Measurements from ENCODE around the gene CBX7. TPM values are rescaled to one million over a fixed set of nuclear protein-coding genes. Genes with fewer than 3 reads are reported as not detected.

CBX7 gene
- total and polyA plus RNA-seq, 2 donors (not counting 3 experiments of a cell fraction or from before 2014, with no cell fraction given), result 3.4 to 7.1 TPM

DNA sequence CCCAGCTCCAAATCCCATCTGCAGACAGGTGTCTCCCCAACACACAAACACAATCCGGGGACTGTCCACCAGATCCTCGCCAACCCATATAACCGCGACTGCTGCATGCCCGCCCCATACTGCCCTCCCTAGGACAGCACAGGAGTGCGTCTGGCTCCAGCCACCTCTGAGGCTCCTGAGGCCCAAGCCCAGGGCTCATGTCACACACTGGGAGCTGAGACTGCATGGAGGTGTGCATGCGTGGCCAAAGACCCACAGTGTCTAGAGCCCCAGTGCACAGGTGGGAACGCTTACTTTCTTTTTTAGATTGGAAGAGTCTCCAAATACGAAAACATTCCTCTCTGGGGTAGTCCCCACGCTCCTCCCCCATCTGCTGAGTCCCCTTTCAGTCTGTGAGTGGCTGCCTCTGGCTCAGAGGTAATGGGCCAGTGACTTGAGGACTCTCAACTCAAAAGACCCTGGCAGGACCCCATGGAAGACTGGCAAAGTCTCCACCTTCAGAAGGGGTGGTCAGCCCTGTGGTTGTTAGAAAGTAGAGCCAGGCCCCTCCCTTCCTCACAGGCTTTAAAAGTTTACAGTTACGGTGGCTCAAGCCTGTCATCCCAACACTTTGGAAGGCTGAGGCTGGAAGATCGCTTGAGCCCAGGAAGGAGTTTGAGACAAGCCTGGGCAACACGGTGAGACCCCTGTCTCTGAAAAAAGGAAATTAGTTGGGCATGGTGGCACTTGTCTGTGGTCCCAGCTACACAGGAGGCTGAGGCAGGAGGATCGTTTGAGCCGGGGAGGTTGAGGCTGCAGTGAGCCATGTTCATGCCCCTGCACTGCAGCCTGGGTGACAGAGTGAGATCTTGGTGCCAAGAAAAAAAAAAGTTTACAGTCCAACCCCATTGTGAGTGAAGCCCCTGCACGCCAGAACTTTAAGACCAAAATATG is 2.3 kb downstream of the CBX7 start:
- Histone ChIP-seq H3K4me3 (replicated peaks in 1 of 3; ENCODE audit: insufficient read depth in 1 of 3, low read depth in 1 of 3, low read length in 3 of 3) (no peak overlapping the region), H3K9me3 (replicated peaks; ENCODE audit: control insufficient read depth, insufficient read depth, low read length) (no peaks in the 10 kb centered on the region), H3K4me1 (ENCODE audit: control insufficient read depth, extremely low read depth, insufficient read depth, low read length) (peaks cover 5% of the 10 kb centered on the region), H3K9me1 (replicated peaks; ENCODE audit: control insufficient read depth, extremely low read depth, insufficient read depth, low read length) (no peaks in the 10 kb centered on the region), H3K27ac (ENCODE audit: insufficient read depth, low read depth, low read length) (no peak overlapping the region), H3K36me3 (ENCODE audit: control insufficient read depth in 2 of 2, extremely low read depth in 1 of 2, insufficient read depth in 2 of 2, low read length in 2 of 2) (no peaks in the 10 kb centered on the region), H3K27me3 (ENCODE audit: control insufficient read depth in 2 of 2, insufficient read depth in 2 of 2, low read length in 2 of 2) (peaks cover 12 to 19% of the 10 kb centered on the region in 2 experiments), H4K20me1 (replicated peaks; ENCODE audit: control insufficient read depth, extremely low read depth, insufficient read depth, low read length) (no peaks in the 10 kb centered on the region), H3K9ac (replicated peaks; ENCODE audit: extremely low read depth, insufficient read depth, low read length) (no peak overlapping the region), H3K4me2 (ENCODE audit: insufficient read depth, low read length) (no peak overlapping the region), H3K79me2 (ENCODE audit: control insufficient read depth, insufficient read depth, low read length) (no peaks in the 10 kb centered on the region), H2AFZ (ENCODE audit: low read depth, low read length) (no peak overlapping the region)
- intact Hi-C loops (cut with micrococcal nuclease) (no loop called here), dilution Hi-C loops (cut with MboI; ENCODE audit: extremely low pct_ligation_motif_present, low sequenced_read_pairs) (no loop called here)
- FAIRE-seq, result no peak
- DNase-seq (ENCODE audit: low read depth, low spot score), result no peak
- POLR2A ChIA-PET, result interaction anchor here (2.8 kb wide), 1 partner anchor 169 kb away, joined by 14 read pairs; the partner anchor contains the start of gene RPL3
- TF ChIP-seq, protein P1, sequence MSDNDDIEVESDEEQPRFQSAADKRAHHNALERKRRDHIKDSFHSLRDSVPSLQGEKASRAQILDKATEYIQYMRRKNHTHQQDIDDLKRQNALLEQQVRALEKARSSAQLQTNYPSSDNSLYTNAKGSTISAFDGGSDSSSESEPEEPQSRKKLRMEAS (IDR thresholded peaks at IDR 0.05; ENCODE audit: insufficient read depth, insufficient read length), result no peak
- TF ChIP-seq, protein P2, sequence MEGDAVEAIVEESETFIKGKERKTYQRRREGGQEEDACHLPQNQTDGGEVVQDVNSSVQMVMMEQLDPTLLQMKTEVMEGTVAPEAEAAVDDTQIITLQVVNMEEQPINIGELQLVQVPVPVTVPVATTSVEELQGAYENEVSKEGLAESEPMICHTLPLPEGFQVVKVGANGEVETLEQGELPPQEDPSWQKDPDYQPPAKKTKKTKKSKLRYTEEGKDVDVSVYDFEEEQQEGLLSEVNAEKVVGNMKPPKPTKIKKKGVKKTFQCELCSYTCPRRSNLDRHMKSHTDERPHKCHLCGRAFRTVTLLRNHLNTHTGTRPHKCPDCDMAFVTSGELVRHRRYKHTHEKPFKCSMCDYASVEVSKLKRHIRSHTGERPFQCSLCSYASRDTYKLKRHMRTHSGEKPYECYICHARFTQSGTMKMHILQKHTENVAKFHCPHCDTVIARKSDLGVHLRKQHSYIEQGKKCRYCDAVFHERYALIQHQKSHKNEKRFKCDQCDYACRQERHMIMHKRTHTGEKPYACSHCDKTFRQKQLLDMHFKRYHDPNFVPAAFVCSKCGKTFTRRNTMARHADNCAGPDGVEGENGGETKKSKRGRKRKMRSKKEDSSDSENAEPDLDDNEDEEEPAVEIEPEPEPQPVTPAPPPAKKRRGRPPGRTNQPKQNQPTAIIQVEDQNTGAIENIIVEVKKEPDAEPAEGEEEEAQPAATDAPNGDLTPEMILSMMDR (IDR thresholded peaks at IDR 0.05; ENCODE audit: extremely low read depth in 1 of 2, insufficient read depth in 1 of 2, low read depth in 1 of 2, low read length in 2 of 2), result no peak
- TF ChIP-seq EZH2 (IDR thresholded peaks at IDR 0.05; ENCODE audit: borderline replicate concordance, low read depth, low read length, severe bottlenecking) (no peak), GATA2 (IDR thresholded peaks at IDR 0.05; ENCODE audit: insufficient read depth, insufficient read length, low read depth, low read length) (no peak), FOS (IDR thresholded peaks at IDR 0.05; ENCODE audit: borderline replicate concordance, insufficient read depth, low read length) (no peak), JUN (IDR thresholded peaks at IDR 0.05; ENCODE audit: borderline replicate concordance, insufficient read depth, insufficient read length, low read depth) (no peak), POLR2A (IDR thresholded peaks at IDR 0.05; ENCODE audit: low read depth, low read length) (no peak), POLR2AphosphoS5 (IDR thresholded peaks at IDR 0.05; ENCODE audit: insufficient read depth, low read depth, low read length) (no peak), MYC (IDR thresholded peaks at IDR 0.05; ENCODE audit: low read depth, low read length) (no peak)
- no TSS peak for BruUV-seq (replicated peaks)
- CTCF ChIA-PET, result interaction anchor here (0.9 to 1.6 kb wide), 5 partner anchors 15 to 281 kb away, joined by 3 to 4 read pairs (median 3); no protein-coding TSS in a partner anchor

Measured in endothelial cell of umbilical vein (primary cell).